ENCODE results near the gene EIF4G1.
A peak's percentile ranks its signal among the peaks of the same experiment; 100 is the strongest.

The EIF4G1 gene

GRCh38 chr3:184275961-184276910 is 38.2 kb upstream of the EIF4G1 start, which contains the start of gene ECE2:
Gene ECE2, plus strand, starts transcription at chr3:184276022. Its CDS starts 132 bp downstream, at chr3:184276154.
- no peak within 1 kb of the TSS for H2BK120ac ChIP-seq (ENCODE audit: low read depth, low read length)
- H3K27me3 ChIP-seq (ENCODE audit: control insufficient read depth in 1 of 2, insufficient read depth in 1 of 2, low read length in 2 of 2): peaks cover 55 to 65% of the 10 kb centered on the region in 2 experiments
- no peak within 1 kb of the TSS for H2BK12ac ChIP-seq (ENCODE audit: low read length in 2 of 2)
- H3K4me2 ChIP-seq (ENCODE audit: low read length, poor library complexity, severe bottlenecking): peak within 1 kb of the TSS; percentile 29
- no peak within 1 kb of the TSS for H2AFZ ChIP-seq (ENCODE audit: low read depth, low read length)
- no peak within 1 kb of the TSS for H3K27ac ChIP-seq (ENCODE audit: low read length, poor library complexity, severe bottlenecking)
- peaks cover 3% of the 10 kb centered on the region for H3K9me3 ChIP-seq (ENCODE audit: control insufficient read depth, low read length)
- no peaks in the 10 kb centered on the region for H3K36me3 ChIP-seq (ENCODE audit: control insufficient read depth in 1 of 2, insufficient read depth in 2 of 2, low read depth in 1 of 2, low read length in 2 of 2)
- H3K79me1 ChIP-seq (replicated peaks; ENCODE audit: low read length, poor library complexity, severe bottlenecking): no peaks in the 10 kb centered on the region
- DNase-seq: no peak
- no peak within 1 kb of the TSS for H4K91ac ChIP-seq (ENCODE audit: low read length)
- peaks cover 6% of the 10 kb centered on the region for H3K4me1 ChIP-seq (ENCODE audit: control insufficient read depth, insufficient read depth, low read depth, low read length)
- no peak within 1 kb of the TSS for H3K18ac ChIP-seq (ENCODE audit: low read depth in 1 of 2, low read length in 2 of 2)
- peak within 1 kb of the TSS in 1 of 2 experiments; percentile 47 for H3K4me3 ChIP-seq (ENCODE audit: insufficient read depth in 1 of 2, low read depth in 1 of 2, low read length in 2 of 2)
- H3K14ac ChIP-seq (ENCODE audit: low read length in 2 of 2): no peak within 1 kb of the TSS
- H3K23ac ChIP-seq (ENCODE audit: low read length in 2 of 2): no peak within 1 kb of the TSS
- H3K9ac ChIP-seq (ENCODE audit: low read length): no peak within 1 kb of the TSS
- no peak within 1 kb of the TSS for H2BK15ac ChIP-seq (ENCODE audit: low read depth, poor library complexity, severe bottlenecking)
- 29% methylated on average over 55 of the region's 65 CpGs for WGBS
- no peak within 1 kb of the TSS for H2BK5ac ChIP-seq (ENCODE audit: low read depth, low read length, poor library complexity, severe bottlenecking)
- no peak within 1 kb of the TSS for H2AK5ac ChIP-seq (ENCODE audit: low read length, severe bottlenecking)
- H4K8ac ChIP-seq (ENCODE audit: low read length): no peak within 1 kb of the TSS
- H3K4ac ChIP-seq (ENCODE audit: low read depth in 1 of 2, low read length in 2 of 2): no peak within 1 kb of the TSS

GRCh38 chr3:184277366-184277765 is 37.0 kb upstream of the EIF4G1 start:
- no peak overlapping the region for H3K23ac ChIP-seq (ENCODE audit: low read length in 2 of 2)

GRCh38 chr3:184282941-184283340 is 31.5 kb upstream of the EIF4G1 start:
- Histone ChIP-seq H2BK5ac (ENCODE audit: low read depth, low read length, poor library complexity, severe bottlenecking) (no peak overlapping the region), H3K4me1 (ENCODE audit: control insufficient read depth, insufficient read depth, low read depth, low read length) (no peaks in the 10 kb centered on the region), H2AFZ (ENCODE audit: low read depth, low read length) (no peak overlapping the region), H2BK12ac (ENCODE audit: low read length in 2 of 2) (no peak overlapping the region), H3K27me3 (ENCODE audit: control insufficient read depth in 1 of 2, insufficient read depth in 1 of 2, low read length in 2 of 2) (peaks cover 27 to 41% of the 10 kb centered on the region in 2 experiments), H3K79me1 (replicated peaks; ENCODE audit: low read length, poor library complexity, severe bottlenecking) (no peaks in the 10 kb centered on the region), H2AK5ac (ENCODE audit: low read length, severe bottlenecking) (no peak overlapping the region), H3K4me3 (ENCODE audit: insufficient read depth in 1 of 2, low read depth in 1 of 2, low read length in 2 of 2) (no peak overlapping the region), H2BK120ac (ENCODE audit: low read depth, low read length) (no peak overlapping the region), H3K4ac (ENCODE audit: low read depth in 1 of 2, low read length in 2 of 2) (no peak overlapping the region), H3K27ac (ENCODE audit: low read length, poor library complexity, severe bottlenecking) (no peak overlapping the region), H4K8ac (ENCODE audit: low read length) (no peak overlapping the region), H3K18ac (ENCODE audit: low read depth in 1 of 2, low read length in 2 of 2) (no peak overlapping the region), H3K14ac (ENCODE audit: low read length in 2 of 2) (no peak overlapping the region), H2BK15ac (ENCODE audit: low read depth, poor library complexity, severe bottlenecking) (no peak overlapping the region), H3K9ac (ENCODE audit: low read length) (no peak overlapping the region), H4K91ac (ENCODE audit: low read length) (no peak overlapping the region), H3K4me2 (ENCODE audit: low read length, poor library complexity, severe bottlenecking) (no peak overlapping the region), H3K36me3 (ENCODE audit: control insufficient read depth in 1 of 2, insufficient read depth in 2 of 2, low read depth in 1 of 2, low read length in 2 of 2) (no peaks in the 10 kb centered on the region), H3K9me3 (ENCODE audit: control insufficient read depth, low read length) (peaks cover 10% of the 10 kb centered on the region), H3K23ac (ENCODE audit: low read length in 2 of 2) (no peak overlapping the region)
- DNase-seq: no peak
- 70% methylated on average over 3 of the region's 4 CpGs for WGBS

More at GRCh38 chr3:184277366-184277765, 37.0 kb upstream of the EIF4G1 start:
- H3K4me2 ChIP-seq (ENCODE audit: low read length, poor library complexity, severe bottlenecking): no peak overlapping the region
- H2BK5ac ChIP-seq (ENCODE audit: low read depth, low read length, poor library complexity, severe bottlenecking): no peak overlapping the region
- peaks cover 10% of the 10 kb centered on the region for H3K9me3 ChIP-seq (ENCODE audit: control insufficient read depth, low read length)
- no peak overlapping the region for H3K18ac ChIP-seq (ENCODE audit: low read depth in 1 of 2, low read length in 2 of 2)
- DNase-seq: no peak
- H2BK12ac ChIP-seq (ENCODE audit: low read length in 2 of 2): no peak overlapping the region
- no peak overlapping the region for H3K9ac ChIP-seq (ENCODE audit: low read length)
- H2AK5ac ChIP-seq (ENCODE audit: low read length, severe bottlenecking): no peak overlapping the region
- H4K91ac ChIP-seq (ENCODE audit: low read length): no peak overlapping the region
- H4K8ac ChIP-seq (ENCODE audit: low read length): no peak overlapping the region
- H2BK15ac ChIP-seq (ENCODE audit: low read depth, poor library complexity, severe bottlenecking): no peak overlapping the region
- H3K4me3 ChIP-seq (ENCODE audit: insufficient read depth in 1 of 2, low read depth in 1 of 2, low read length in 2 of 2): no peak overlapping the region
- H3K4me1 ChIP-seq (ENCODE audit: control insufficient read depth, insufficient read depth, low read depth, low read length): peaks cover 6% of the 10 kb centered on the region
- H3K27me3 ChIP-seq (ENCODE audit: control insufficient read depth in 1 of 2, insufficient read depth in 1 of 2, low read length in 2 of 2): peaks cover 55 to 64% of the 10 kb centered on the region in 2 experiments
- no peaks in the 10 kb centered on the region for H3K79me1 ChIP-seq (replicated peaks; ENCODE audit: low read length, poor library complexity, severe bottlenecking)
- no peaks in the 10 kb centered on the region for H3K36me3 ChIP-seq (ENCODE audit: control insufficient read depth in 1 of 2, insufficient read depth in 2 of 2, low read depth in 1 of 2, low read length in 2 of 2)
- no peak overlapping the region for H3K14ac ChIP-seq (ENCODE audit: low read length in 2 of 2)
- 84% methylated on average over 6 of the region's 6 CpGs for WGBS
- no peak overlapping the region for H3K4ac ChIP-seq (ENCODE audit: low read depth in 1 of 2, low read length in 2 of 2)
- no peak overlapping the region for H2AFZ ChIP-seq (ENCODE audit: low read depth, low read length)
- no peak overlapping the region for H2BK120ac ChIP-seq (ENCODE audit: low read depth, low read length)
- H3K27ac ChIP-seq (ENCODE audit: low read length, poor library complexity, severe bottlenecking): no peak overlapping the region

- 86% methylated on average over 8 of the region's 8 CpGs for WGBS
- Histone ChIP-seq H3K23ac (ENCODE audit: low read length in 2 of 2) (no peak overlapping the region), H4K8ac (ENCODE audit: low read length) (no peak overlapping the region), H3K4me2 (ENCODE audit: low read length, poor library complexity, severe bottlenecking) (no peak overlapping the region), H3K4me1 (ENCODE audit: control insufficient read depth, insufficient read depth, low read depth, low read length) (no peaks in the 10 kb centered on the region), H2AK5ac (ENCODE audit: low read length, severe bottlenecking) (no peak overlapping the region), H3K9ac (ENCODE audit: low read length) (no peak overlapping the region), H2BK12ac (ENCODE audit: low read length in 2 of 2) (no peak overlapping the region), H3K27ac (ENCODE audit: low read length, poor library complexity, severe bottlenecking) (no peak overlapping the region), H3K27me3 (ENCODE audit: control insufficient read depth in 1 of 2, insufficient read depth in 1 of 2, low read length in 2 of 2) (peaks cover 27 to 36% of the 10 kb centered on the region in 2 experiments), H4K91ac (ENCODE audit: low read length) (no peak overlapping the region), H3K18ac (ENCODE audit: low read depth in 1 of 2, low read length in 2 of 2) (no peak overlapping the region), H2BK120ac (ENCODE audit: low read depth, low read length) (no peak overlapping the region), H2AFZ (ENCODE audit: low read depth, low read length) (no peak overlapping the region), H2BK15ac (ENCODE audit: low read depth, poor library complexity, severe bottlenecking) (no peak overlapping the region), H3K9me3 (ENCODE audit: control insufficient read depth, low read length) (peaks cover 10% of the 10 kb centered on the region), H3K79me1 (replicated peaks; ENCODE audit: low read length, poor library complexity, severe bottlenecking) (no peaks in the 10 kb centered on the region), H3K14ac (ENCODE audit: low read length in 2 of 2) (no peak overlapping the region), H3K4ac (ENCODE audit: low read depth in 1 of 2, low read length in 2 of 2) (no peak overlapping the region), H3K4me3 (ENCODE audit: insufficient read depth in 1 of 2, low read depth in 1 of 2, low read length in 2 of 2) (no peak overlapping the region), H3K36me3 (ENCODE audit: control insufficient read depth in 1 of 2, insufficient read depth in 2 of 2, low read depth in 1 of 2, low read length in 2 of 2) (no peaks in the 10 kb centered on the region), H2BK5ac (ENCODE audit: low read depth, low read length, poor library complexity, severe bottlenecking) (no peak overlapping the region)
- DNase-seq: no peak
Measured at GRCh38 chr3:184283681-184284080, 30.7 kb upstream of the EIF4G1 start.

Data from mesenchymal stem cell (in vitro differentiated cells and primary cell).